Measurements from ENCODE around the gene CEP104. TPM values are rescaled to one million over a fixed set of nuclear protein-coding genes. Genes with fewer than 3 reads are reported as not detected.

The CEP104 gene
- total RNA-seq, 3 donors from 2014 or later = 45.4 to 52.1 (median 49.1) TPM

DNA sequence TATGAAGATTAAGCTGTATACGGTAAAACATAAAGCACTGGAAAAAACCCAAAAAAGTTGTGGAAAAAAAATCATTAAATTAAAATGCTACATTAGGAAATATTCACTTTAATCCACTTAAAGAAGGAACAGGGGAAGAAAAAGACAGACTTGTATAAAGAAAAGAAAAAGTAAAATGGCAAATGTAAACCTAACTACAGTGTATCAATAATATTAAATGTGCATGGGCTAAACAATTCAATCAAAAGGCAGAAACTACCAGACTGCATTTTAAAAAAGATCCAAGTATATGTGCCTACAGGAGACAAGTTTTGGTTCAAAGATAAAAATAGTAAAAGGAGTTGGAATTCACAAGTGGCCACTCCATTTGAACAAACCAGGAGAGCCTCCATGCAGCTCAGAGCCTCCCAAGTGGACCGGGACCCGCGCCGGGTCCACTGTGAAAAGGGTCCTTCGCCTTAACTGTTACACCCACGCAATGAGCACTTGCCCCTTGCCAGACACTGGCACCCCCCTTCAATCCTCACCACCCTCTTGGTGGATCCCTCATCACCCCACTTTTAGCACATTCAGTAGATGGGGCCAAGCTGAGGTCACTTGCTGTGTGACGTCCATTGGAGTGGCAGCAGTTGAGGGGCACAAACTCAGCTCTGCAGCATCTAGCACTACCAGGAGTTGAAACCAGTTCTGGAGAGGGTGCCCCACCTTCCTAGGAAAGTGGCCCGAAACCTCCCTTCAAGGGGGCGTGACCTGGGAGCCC lies 42.2 kb upstream of the CEP104 start:
- ATAC-seq (no peak), DNase-seq (no peak)
- Mint-ChIP-seq H3K27me3 (ENCODE audit: low read depth) (no peaks in the 10 kb centered on the region), H3K36me3 (ENCODE audit: insufficient read depth) (peaks cover 15% of the 10 kb centered on the region), H3K9me3 (peaks cover 16% of the 10 kb centered on the region), H3K4me1 (ENCODE audit: low read depth) (peaks cover 42% of the 10 kb centered on the region), H3K4me3 (peak overlapping the region; percentile 89)

DNA sequence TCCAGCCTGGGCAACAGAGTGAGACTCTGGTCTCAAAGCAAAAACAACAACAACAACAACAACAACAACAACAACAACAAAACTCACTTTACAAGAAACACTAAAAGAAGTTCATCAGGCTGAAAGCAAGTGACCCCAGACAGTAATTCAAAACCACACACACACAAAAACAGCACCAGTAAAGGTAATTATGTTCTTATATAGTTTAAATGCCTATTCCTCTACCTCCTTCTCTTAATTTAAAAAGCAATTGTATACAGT lies 41.4 kb upstream of the CEP104 start:
- H3K9me3 Mint-ChIP-seq = peaks cover 16% of the 10 kb centered on the region
- peaks cover 37% of the 10 kb centered on the region for H3K4me1 Mint-ChIP-seq (ENCODE audit: low read depth)
- no peaks in the 10 kb centered on the region for H3K27me3 Mint-ChIP-seq (ENCODE audit: low read depth)
- no peak for ATAC-seq
- peak overlapping the region; percentile 89 for H3K4me3 Mint-ChIP-seq
- H3K36me3 Mint-ChIP-seq (ENCODE audit: insufficient read depth) = peaks cover 15% of the 10 kb centered on the region
- no peak for DNase-seq

DNA sequence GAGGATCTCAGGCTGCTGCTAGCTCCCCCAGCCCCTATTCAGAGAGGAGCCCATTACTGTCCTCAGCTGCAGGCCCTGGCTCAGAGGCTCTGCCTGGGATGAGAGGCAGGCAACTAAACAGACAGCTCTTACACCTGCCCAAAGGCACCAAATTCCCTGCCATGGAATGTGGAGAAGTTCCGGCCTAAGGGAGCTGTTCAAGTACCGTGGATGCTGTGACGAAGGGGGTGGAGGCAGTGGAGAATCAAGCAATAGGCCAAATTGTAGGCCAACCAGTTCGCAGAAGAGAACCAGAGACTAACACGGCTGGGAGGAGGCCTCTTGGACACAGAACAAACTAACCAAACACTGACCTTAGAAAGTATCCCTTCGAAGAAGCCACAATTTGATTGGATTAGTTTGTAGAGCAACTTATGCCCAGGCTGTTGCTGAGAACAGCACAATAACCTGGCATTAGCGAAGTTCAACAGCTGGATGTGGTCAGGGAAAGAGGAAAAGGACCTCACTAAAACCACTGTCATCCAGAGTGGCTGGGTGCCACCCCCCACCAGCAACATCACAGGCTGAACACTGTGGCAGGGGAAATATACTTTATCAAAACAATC lies 39.5 kb upstream of the CEP104 start:
- H3K36me3 Mint-ChIP-seq (ENCODE audit: insufficient read depth) = peaks cover 18% of the 10 kb centered on the region
- H3K4me3 Mint-ChIP-seq = no peak overlapping the region
- no peak for DNase-seq
- ATAC-seq = no peak
- H3K9me3 Mint-ChIP-seq = peaks cover 16% of the 10 kb centered on the region
- no peaks in the 10 kb centered on the region for H3K27me3 Mint-ChIP-seq (ENCODE audit: low read depth)
- H3K4me1 Mint-ChIP-seq (ENCODE audit: low read depth) = peaks cover 26% of the 10 kb centered on the region

DNA sequence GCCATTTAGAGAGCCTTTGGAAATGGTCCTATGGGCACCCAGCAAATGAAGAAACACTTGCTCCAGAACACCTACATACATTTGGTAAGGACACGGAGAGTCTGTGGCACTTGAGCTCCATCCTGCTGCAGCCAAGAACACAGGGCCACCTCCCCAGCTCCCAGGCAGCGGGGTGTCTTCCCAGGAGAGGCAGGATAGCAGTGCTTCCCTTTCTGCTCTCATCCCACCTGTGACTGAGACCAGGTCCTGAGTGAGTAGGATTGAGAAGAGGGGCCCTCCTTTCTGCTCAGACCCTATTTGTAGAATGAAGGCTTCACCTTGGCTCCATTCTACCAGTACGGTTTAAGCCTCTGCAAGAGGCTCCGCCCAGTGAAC lies 38.9 kb upstream of the CEP104 start:
- H3K36me3 Mint-ChIP-seq (ENCODE audit: insufficient read depth) = peaks cover 19% of the 10 kb centered on the region
- ATAC-seq = no peak

DNA sequence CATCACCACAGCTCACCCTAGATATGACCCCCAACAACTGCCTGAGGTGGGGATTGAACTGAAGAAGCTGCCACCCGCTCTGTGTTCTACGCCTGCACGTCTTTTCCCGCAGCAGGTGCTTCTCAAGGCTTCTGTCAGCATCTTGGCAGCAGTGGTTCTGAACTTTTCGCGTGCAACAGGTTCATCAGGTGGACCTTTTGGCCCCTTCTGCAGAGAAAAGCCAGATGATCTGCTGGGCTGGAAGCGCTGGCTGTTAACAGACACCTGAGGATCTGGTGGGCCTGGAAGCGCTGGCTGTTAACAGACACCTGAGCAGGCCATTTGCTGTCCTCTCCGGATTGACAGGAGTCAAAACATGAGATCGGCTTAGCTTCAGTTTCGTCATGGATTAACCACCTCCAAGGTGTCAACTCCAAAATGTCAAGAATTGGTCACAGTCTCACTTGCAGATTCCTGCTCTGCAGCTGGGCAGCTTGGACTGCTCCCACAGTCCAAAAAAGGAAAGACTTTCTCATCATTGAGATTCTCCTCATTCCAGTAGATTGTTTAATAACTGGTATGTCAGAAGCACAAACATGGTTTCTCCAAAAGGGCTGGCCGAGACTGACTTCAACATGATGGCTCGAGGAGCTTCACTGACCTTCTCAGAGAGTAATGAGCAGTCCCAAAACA lies 38.4 kb upstream of the CEP104 start:
- Mint-ChIP-seq H3K36me3 (ENCODE audit: insufficient read depth) (peaks cover 23% of the 10 kb centered on the region), H3K27me3 (ENCODE audit: low read depth) (no peaks in the 10 kb centered on the region), H3K4me3 (no peak overlapping the region), H3K9me3 (peaks cover 16% of the 10 kb centered on the region), H3K4me1 (ENCODE audit: low read depth) (peaks cover 34% of the 10 kb centered on the region)
- ATAC-seq (no peak), DNase-seq (no peak)

More for the DNA sequence above, 38.9 kb upstream of the CEP104 start:
- Mint-ChIP-seq H3K27me3 (ENCODE audit: low read depth) (no peaks in the 10 kb centered on the region), H3K4me1 (ENCODE audit: low read depth) (peaks cover 29% of the 10 kb centered on the region), H3K9me3 (peaks cover 16% of the 10 kb centered on the region), H3K4me3 (no peak overlapping the region)
- DNase-seq = no peak

DNA sequence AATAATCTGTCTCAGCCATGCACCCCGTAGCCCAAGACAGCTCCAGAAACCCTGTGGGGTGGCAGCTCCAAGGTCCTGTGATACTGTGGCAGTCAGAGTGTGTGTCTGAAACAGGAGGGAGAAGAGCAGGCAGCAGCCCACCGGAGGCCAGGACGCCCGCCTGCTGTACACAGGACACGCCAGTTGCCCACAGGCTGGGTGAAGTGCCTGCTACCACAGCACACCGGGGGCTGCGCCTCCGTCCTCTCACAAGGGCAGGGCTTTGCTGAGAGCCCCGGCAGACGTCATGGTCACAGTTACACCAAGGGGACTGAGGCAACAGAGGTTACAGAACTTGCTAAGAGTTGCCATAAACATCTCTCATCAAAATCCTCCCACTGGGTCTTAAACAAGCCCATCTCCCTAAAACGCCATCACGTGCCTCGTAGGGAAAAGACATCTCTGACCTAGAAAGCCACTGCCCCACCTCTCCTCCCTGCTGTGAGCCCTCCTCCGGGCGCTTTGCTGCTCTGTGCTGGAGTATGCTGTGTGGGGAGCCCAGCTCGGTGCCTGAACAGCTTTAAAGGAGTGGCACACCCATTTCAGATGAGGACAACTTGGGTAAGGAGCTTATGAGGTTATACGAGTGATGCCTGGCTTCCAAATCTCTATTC lies 37.7 kb upstream of the CEP104 start:
- Mint-ChIP-seq H3K9me3 (peaks cover 16% of the 10 kb centered on the region), H3K27me3 (ENCODE audit: low read depth) (no peaks in the 10 kb centered on the region), H3K4me1 (ENCODE audit: low read depth) (peaks cover 40% of the 10 kb centered on the region), H3K36me3 (ENCODE audit: insufficient read depth) (peaks cover 26% of the 10 kb centered on the region), H3K4me3 (no peak overlapping the region)
- no peak for DNase-seq
- no peak for ATAC-seq

DNA sequence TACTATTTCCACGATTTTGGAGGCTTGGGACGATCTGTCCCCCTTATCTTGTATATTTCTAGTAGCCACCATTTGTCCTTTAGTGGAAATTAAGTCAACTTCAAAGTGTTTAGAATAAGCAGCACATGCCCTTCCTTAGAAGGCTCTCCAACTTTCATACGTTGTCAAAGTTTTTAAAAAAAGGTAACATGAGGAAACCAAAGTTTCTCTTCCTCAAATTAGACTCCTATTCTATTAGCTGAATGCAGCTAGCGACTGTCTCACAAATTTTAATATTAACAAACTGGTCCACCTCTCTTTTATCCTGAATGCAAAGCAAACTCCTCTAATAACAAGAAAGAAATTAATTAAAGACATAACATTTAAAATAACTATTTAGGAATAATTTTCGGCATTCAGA lies 36.2 kb upstream of the CEP104 start:
- Mint-ChIP-seq H3K27me3 (ENCODE audit: low read depth) (no peaks in the 10 kb centered on the region), H3K4me3 (no peak overlapping the region), H3K4me1 (ENCODE audit: low read depth) (peaks cover 31% of the 10 kb centered on the region), H3K36me3 (ENCODE audit: insufficient read depth) (peaks cover 28% of the 10 kb centered on the region), H3K9me3 (peaks cover 13% of the 10 kb centered on the region)
- ATAC-seq (no peak), DNase-seq (no peak)

DNA sequence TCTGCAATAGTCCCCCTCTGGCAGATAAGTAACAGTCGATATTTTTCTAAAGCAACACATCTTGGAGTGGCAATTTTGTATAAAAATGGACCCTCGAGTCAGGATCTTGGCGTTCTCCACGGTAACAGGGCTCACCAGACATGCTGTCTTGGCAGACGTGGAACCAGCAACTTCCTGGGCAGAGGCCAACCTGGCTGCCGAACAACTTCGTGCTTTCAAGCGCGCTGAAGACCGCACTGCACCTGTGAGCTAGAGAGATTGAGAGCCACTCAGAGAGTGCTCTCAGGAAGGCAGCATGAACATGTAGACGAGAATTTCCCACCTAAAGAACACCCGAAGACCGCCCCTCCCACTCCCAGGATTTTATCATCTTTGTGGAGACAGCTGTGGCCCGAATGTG lies 35.7 kb upstream of the CEP104 start:
- DNase-seq = no peak

DNA sequence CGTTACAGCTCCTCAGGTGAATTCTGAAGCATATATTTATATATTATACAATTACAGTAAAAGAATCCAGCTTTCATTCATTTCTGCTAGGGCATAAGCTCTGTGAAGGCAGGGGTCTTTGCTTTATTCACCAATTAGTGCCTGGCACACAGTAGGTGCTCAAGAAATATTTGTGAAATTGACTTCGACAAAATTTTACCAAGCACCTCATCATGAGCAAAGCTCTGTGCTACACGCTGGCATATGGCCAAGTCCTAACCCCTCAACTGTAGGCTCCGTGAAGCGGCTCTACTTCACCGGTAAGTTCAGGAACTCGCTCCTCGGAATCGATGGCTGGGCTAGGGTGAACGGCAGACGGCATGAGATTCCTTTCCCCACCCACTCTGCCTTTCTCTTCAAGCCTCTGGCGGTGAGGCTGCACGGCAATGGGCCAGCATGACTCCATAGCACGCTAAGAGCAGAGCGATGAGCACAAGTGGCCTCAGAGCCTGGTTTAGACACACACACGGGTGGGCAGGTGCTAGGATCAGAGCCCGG lies 34.4 kb upstream of the CEP104 start:
- peaks cover 24% of the 10 kb centered on the region for H3K4me1 Mint-ChIP-seq (ENCODE audit: low read depth)
- DNase-seq = no peak
- ATAC-seq = no peak
- no peaks in the 10 kb centered on the region for H3K9me3 Mint-ChIP-seq
- peaks cover 22% of the 10 kb centered on the region for H3K36me3 Mint-ChIP-seq (ENCODE audit: insufficient read depth)
- H3K27me3 Mint-ChIP-seq (ENCODE audit: low read depth) = no peaks in the 10 kb centered on the region
- H3K4me3 Mint-ChIP-seq = no peak overlapping the region

More for the DNA sequence above, 35.7 kb upstream of the CEP104 start:
- Mint-ChIP-seq H3K4me1 (ENCODE audit: low read depth) (peaks cover 31% of the 10 kb centered on the region), H3K27me3 (ENCODE audit: low read depth) (no peaks in the 10 kb centered on the region), H3K36me3 (ENCODE audit: insufficient read depth) (peaks cover 28% of the 10 kb centered on the region), H3K9me3 (peaks cover 8% of the 10 kb centered on the region), H3K4me3 (no peak overlapping the region)
- no peak for ATAC-seq

DNA sequence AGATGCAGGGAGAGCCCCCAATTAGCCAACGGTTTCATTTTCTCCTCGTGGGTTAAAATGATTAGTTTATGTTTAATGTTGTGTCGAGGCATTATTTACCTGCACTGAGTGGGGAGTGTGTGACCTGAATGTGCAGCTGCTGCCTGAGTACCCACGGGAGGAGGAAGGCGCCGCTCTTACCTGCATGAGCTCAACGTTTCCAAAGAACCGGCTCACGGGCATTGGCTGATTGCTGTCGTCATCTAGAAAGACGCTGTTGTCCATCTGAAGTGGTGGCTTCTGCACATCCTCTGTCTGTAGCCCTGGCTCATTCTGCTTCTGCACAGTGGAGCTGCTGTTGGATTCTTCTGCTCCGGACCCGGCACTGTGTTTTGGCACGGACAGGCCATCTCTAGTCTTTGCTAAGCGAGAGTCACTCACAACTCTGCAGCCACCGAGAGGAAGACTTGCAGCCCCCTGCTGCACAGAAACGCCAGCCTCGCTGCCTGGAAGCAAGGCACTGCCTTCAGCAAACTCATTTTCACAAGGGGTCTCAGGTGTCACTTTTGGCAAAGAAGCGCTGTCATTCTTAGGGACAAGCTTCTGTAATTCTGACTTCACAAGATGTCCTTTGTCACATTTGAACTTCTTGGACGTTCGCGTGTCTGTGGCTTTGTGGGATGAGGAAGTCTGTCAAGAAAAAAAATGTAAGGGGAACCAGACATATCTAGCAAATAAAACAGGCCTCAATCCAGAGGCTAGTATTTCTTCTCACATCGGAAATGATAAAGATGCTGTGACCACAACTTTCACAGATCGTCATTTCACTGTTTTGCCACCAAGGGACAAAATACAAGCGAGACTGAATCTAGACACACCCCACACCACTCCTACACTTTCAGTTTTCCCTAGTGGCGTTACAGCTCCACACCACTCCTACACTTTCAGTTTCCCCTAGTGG lies 33.6 kb upstream of the CEP104 start:
- Mint-ChIP-seq H3K4me1 (ENCODE audit: low read depth) (peaks cover 22% of the 10 kb centered on the region), H3K4me3 (peak overlapping the region; percentile 34), H3K27me3 (ENCODE audit: low read depth) (no peaks in the 10 kb centered on the region), H3K36me3 (ENCODE audit: insufficient read depth) (peaks cover 23% of the 10 kb centered on the region), H3K9me3 (no peaks in the 10 kb centered on the region)
- DNase-seq (no peak), ATAC-seq (peak; percentile 53 to 73)

DNA sequence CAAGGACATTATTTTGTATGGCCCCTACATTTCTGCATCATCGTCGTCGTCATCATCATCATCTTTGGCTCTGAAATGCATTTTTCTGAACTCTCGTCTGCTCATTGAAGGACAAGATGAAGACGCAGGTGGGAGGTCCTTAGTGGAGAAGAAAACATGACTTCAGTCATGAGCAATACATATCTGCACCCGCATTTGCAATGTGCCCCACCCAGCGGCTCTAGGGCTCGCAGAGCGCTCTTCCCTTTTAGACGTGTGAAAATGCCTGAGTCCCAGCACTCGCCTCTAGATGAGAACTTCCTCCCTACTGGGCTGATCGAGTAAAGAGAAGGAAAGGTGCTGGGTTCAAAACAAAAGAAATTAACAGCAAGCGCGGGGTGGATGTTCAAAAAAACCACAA lies 32.9 kb upstream of the CEP104 start:
- H3K4me3 Mint-ChIP-seq = peak overlapping the region; percentile 34
- ATAC-seq (peak in 1 of 2 donors; percentile 36), DNase-seq (no peak)
- H3K36me3 Mint-ChIP-seq (ENCODE audit: insufficient read depth) = peaks cover 24% of the 10 kb centered on the region
- peaks cover 22% of the 10 kb centered on the region for H3K4me1 Mint-ChIP-seq (ENCODE audit: low read depth)
- H3K27me3 Mint-ChIP-seq (ENCODE audit: low read depth) = no peaks in the 10 kb centered on the region
- no peaks in the 10 kb centered on the region for H3K9me3 Mint-ChIP-seq

DNA sequence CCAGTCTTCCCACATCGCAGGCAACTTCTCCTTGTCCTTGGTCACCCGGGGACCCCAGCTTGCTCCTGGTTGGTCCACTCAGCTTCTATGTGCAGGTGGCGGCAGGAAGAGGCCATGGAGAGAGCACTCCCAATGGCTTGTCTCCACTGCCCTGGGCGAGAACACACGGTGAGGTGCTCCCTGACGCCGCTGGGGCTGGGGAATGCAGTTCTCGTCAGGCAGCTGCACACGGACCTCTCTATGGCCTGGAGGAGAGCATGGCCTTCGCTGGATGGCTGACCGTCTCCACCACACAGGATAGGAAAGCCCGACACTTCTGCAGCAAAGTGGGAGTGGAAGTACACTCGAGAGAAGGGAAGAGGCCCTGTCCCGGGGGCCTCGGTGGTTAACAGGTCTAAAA lies 31.3 kb upstream of the CEP104 start:
- Mint-ChIP-seq H3K9me3 (no peaks in the 10 kb centered on the region), H3K4me3 (no peak overlapping the region), H3K4me1 (ENCODE audit: low read depth) (peaks cover 24% of the 10 kb centered on the region), H3K36me3 (ENCODE audit: insufficient read depth) (peaks cover 35% of the 10 kb centered on the region), H3K27me3 (ENCODE audit: low read depth) (no peaks in the 10 kb centered on the region)
- ATAC-seq (no peak), DNase-seq (no peak)

DNA sequence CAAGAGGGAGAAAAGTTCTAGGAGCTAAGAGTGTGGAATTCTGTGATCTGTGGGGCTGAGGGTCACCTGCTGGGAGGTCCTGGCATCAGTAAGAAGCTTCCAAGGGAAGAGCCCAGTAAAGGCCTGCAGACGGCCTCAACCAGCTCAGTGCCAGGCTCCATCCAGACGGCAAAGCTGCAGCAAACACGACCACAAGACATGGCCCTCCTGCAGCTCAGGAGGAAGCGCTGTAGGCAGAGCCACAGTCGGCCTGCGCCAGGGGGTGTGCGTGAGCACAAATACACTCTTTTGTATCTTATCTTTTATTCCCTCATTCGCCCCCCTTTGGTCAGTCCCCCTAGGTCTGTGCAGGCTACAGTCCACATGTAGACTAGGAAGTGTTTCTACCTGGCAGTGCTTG lies 29.7 kb upstream of the CEP104 start:
- Mint-ChIP-seq H3K9me3 (no peaks in the 10 kb centered on the region), H3K4me3 (no peak overlapping the region), H3K36me3 (ENCODE audit: insufficient read depth) (peaks cover 34% of the 10 kb centered on the region), H3K27me3 (ENCODE audit: low read depth) (no peaks in the 10 kb centered on the region), H3K4me1 (ENCODE audit: low read depth) (peaks cover 22% of the 10 kb centered on the region)
- no peak for DNase-seq
- ATAC-seq = no peak
